HG03342 (cell line): Measurements from ENCODE around the gene MTARC2.
"Not testable (repeated sequence)": the region's sequence is repeated elsewhere in the genome, so short reads cannot be mapped to it uniquely, and the experiment has no call there.

Experiments used
- ATAC-seq: cut with Tn5 transposase; IDR thresholded peaks from one replicate; pipeline ENCODE4 v1.9.1; 2021; ENCODE audit warnings: mild to moderate bottlenecking, moderate library complexity; ENCODE audit not compliant: unreplicated experiment

The MTARC2 gene

GRCh38 chr1:220730486-220730885, 17.6 kb upstream of the MTARC2 start:
- ATAC-seq, result no peak

- ATAC-seq, result no peak
Measured at GRCh38 chr1:220732137-220732536, 16.0 kb upstream of the MTARC2 start.

GRCh38 chr1:220732621-220733020, 15.5 kb upstream of the MTARC2 start:
- ATAC-seq, result peak; percentile 14

GRCh38 chr1:220733086-220733601, 15.0 kb upstream of the MTARC2 start:
- ATAC-seq, result peak; percentile 96

GRCh38 chr1:220734571-220735326, 13.4 kb upstream of the MTARC2 start:
- ATAC-seq, result no peak

GRCh38 chr1:220736283-220736682, 11.8 kb upstream of the MTARC2 start:
- ATAC-seq, result not testable (repeated sequence)

GRCh38 chr1:220741349-220741748, 6.8 kb upstream of the MTARC2 start:
- ATAC-seq, result no peak

GRCh38 chr1:220741825-220742224, 6.3 kb upstream of the MTARC2 start:
- ATAC-seq, result no peak

GRCh38 chr1:220742520-220742919, 5.6 kb upstream of the MTARC2 start:
- ATAC-seq, result no peak

- ATAC-seq, result no peak
Measured at GRCh38 chr1:220746851-220747250, 1.3 kb upstream of the MTARC2 start.

GRCh38 chr1:220747437-220748088, 559 bp upstream of the MTARC2 start:
- peak; percentile 2 for ATAC-seq

- no peak for ATAC-seq
Measured at GRCh38 chr1:220748936-220749335, 814 bp downstream of the MTARC2 start.

GRCh38 chr1:220750131-220750515, 2.0 kb downstream of the MTARC2 start:
- no peak for ATAC-seq

- ATAC-seq, result no peak
Measured at GRCh38 chr1:220751111-220751510, 3.0 kb downstream of the MTARC2 start.

GRCh38 chr1:220754212-220754917, 6.2 kb downstream of the MTARC2 start:
- no peak for ATAC-seq

- ATAC-seq, result no peak
Measured at GRCh38 chr1:220754918-220755295, 6.8 kb downstream of the MTARC2 start.

GRCh38 chr1:220755309-220755708, 7.2 kb downstream of the MTARC2 start:
- no peak for ATAC-seq

- ATAC-seq, result no peak
Measured at GRCh38 chr1:220757441-220757840, 9.3 kb downstream of the MTARC2 start.

GRCh38 chr1:220759147-220759546, 11.0 kb downstream of the MTARC2 start:
- no peak for ATAC-seq

- no peak for ATAC-seq
Measured at GRCh38 chr1:220761688-220762427, 13.7 kb downstream of the MTARC2 start.

GRCh38 chr1:220764757-220765156, 16.6 kb downstream of the MTARC2 start:
- ATAC-seq, result no peak
